Tibial nerve (tissue), 4 donors: Measurements from ENCODE around the gene CFAP61. TPM values are rescaled to one million over a fixed set of nuclear protein-coding genes. Genes with fewer than 3 reads are reported as not detected.

Experiments used
- DNase-seq, 2 donors: peaks; one replicate each; pipeline ENCODE4 v3.0.0-alpha.2; 2019; ENCODE audit warnings: low spot score in 2 of 2
- H3K27ac ChIP-seq, 4 donors: fragments of 200-600 bp; sonication (generic) in 3 of 4; one replicate each; pipeline ENCODE4 v1.5.1; 2017 to 2019; ENCODE audit warnings: mild to moderate bottlenecking in 1 of 4
- H3K27me3 ChIP-seq, 2 donors: fragments of 200-600 bp; sonication (generic) in 1 of 2; one replicate each; pipeline versions ENCODE4 v1.5.1 to v1.6.0; 2017 to 2019
- H3K36me3 ChIP-seq, 3 donors: fragments of 200-600 bp; sonication (generic); one replicate each; pipeline ENCODE4 v1.5.1; 2018 to 2019
- H3K4me1 ChIP-seq, 4 donors: fragments of 200-600 bp; sonication (generic) in 3 of 4; one replicate each; pipeline ENCODE4 v1.5.1; 2017 to 2019
- H3K4me3 ChIP-seq, 4 donors: fragments of 200-600 bp; sonication (generic) in 3 of 4; one replicate each; pipeline ENCODE4 v1.5.1; 2017 to 2019; ENCODE audit warnings: mild to moderate bottlenecking in 1 of 4, moderate library complexity in 1 of 4
- H3K9me3 ChIP-seq, 4 donors: fragments of 200-600 bp; sonication (generic) in 3 of 4; one replicate each; pipeline ENCODE4 v1.5.1; 2017 to 2019
- EP300 ChIP-seq, 2 donors: sonication (generic); formaldehyde crosslinking; IDR thresholded peaks; one replicate each; pipeline ENCODE4 v1.6.1; 2017; ENCODE audit warnings: antibody characterized with exemption in 2 of 2, mild to moderate bottlenecking in 1 of 2
- POLR2A ChIP-seq, 2 donors: fragments of 450-650 bp; IDR thresholded peaks; one replicate each; pipeline ENCODE4 v1.6.1; 2017; ENCODE audit warnings: antibody characterized with exemption in 2 of 2, mild to moderate bottlenecking in 2 of 2, moderate library complexity in 2 of 2
- WGBS, 2 donors: methylation state at CpG; one replicate each; pipeline ENCODE4 v1.1.5; 2018; 5-methylcytosine and 5-hydroxymethylcytosine counted together
- total RNA-seq, 4 donors: library from RNA; depleted of rRNA; stranded (reverse); fragments of >200 nt; gene quantifications; one replicate each; pipeline ENCODE4 v1.1.0, GENCODE V29; 2016
- TF ChIP-seq, protein P1 (sequence below), 5 experiments: fragments of 200-600 bp in 3 of 5; fragments of 450-650 bp in 2 of 5; sonication (generic) in 3 of 5; IDR thresholded peaks; one replicate each; pipeline ENCODE4 v1.5.1; 2016 to 2019; ENCODE audit warnings: antibody characterized with exemption in 5 of 5, mild to moderate bottlenecking in 3 of 5, moderate library complexity in 2 of 5

The CFAP61 gene
- total RNA-seq, 4 donors from 2014 or later = 0.21 to 1.5 (median 0.60) TPM; not detected in 1

GRCh38 chr20:20037960-20038359 is 14.4 kb upstream of the CFAP61 start:
- TF ChIP-seq, protein P1, sequence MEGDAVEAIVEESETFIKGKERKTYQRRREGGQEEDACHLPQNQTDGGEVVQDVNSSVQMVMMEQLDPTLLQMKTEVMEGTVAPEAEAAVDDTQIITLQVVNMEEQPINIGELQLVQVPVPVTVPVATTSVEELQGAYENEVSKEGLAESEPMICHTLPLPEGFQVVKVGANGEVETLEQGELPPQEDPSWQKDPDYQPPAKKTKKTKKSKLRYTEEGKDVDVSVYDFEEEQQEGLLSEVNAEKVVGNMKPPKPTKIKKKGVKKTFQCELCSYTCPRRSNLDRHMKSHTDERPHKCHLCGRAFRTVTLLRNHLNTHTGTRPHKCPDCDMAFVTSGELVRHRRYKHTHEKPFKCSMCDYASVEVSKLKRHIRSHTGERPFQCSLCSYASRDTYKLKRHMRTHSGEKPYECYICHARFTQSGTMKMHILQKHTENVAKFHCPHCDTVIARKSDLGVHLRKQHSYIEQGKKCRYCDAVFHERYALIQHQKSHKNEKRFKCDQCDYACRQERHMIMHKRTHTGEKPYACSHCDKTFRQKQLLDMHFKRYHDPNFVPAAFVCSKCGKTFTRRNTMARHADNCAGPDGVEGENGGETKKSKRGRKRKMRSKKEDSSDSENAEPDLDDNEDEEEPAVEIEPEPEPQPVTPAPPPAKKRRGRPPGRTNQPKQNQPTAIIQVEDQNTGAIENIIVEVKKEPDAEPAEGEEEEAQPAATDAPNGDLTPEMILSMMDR (IDR thresholded peaks at IDR 0.05) = no peak
- no peak for TF ChIP-seq EP300 (IDR thresholded peaks at IDR 0.05)
- TF ChIP-seq POLR2A (IDR thresholded peaks at IDR 0.05) = no peak
- Histone ChIP-seq H3K4me3 (no peak overlapping the region), H3K4me1 (peaks cover 0 to 12% (median 0%) of the 10 kb centered on the region in 4 donors), H3K27ac (no peak overlapping the region), H3K36me3 (peaks cover 3 to 99% (median 47%) of the 10 kb centered on the region in 3 donors), H3K9me3 (no peaks in the 10 kb centered on the region), H3K27me3 (no peaks in the 10 kb centered on the region)
- WGBS, 2 donors = 55 to 57% methylated on average over 5 of the region's 5 CpGs
- no peak for DNase-seq

GRCh38 chr20:20038586-20038985 is 13.7 kb upstream of the CFAP61 start:
- Histone ChIP-seq H3K4me3 (no peak overlapping the region), H3K27ac (no peak overlapping the region), H3K9me3 (no peaks in the 10 kb centered on the region), H3K27me3 (no peaks in the 10 kb centered on the region), H3K36me3 (peaks cover 3 to 100% (median 54%) of the 10 kb centered on the region in 3 donors), H3K4me1 (peaks cover 0 to 12% (median 0%) of the 10 kb centered on the region in 4 donors)
- TF ChIP-seq EP300 (IDR thresholded peaks at IDR 0.05) = no peak
- TF ChIP-seq POLR2A (IDR thresholded peaks at IDR 0.05) = no peak
- TF ChIP-seq, protein P1 (IDR thresholded peaks at IDR 0.05) = no peak
- WGBS, 2 donors = 90 to 93% methylated on average over 6 of the region's 6 CpGs
- DNase-seq = no peak

DNA sequence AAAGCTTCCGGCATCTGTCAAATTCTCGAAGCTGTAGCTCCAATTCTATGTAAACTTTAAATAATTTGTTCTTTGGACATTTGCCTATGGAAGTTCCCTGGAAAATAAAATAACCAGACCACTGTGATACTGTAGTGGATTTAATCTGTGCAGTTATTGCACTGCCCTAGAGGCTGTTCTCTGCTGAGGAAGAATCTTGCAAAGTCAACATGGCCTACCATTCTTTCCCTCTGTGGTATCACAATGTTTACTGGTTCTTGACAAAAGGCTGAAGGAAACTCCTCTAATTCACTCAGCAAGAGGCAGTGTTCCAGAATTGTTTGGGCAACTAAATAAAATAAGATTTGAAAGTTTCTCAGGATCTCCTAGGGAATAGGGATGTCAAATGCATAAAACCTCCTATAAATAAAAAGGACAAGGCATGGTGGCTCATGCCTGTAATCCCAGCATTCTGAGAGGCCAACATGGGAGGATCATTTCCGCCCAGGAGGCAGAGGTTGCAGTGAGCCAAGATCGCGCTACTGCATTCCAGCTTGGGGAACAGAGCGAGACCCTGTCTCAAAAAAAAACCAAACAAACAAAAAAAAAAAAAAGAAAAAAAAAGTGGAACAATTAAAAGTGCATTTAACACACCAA is 12.5 kb upstream of the CFAP61 start:
- no peaks in the 10 kb centered on the region for H3K27me3 ChIP-seq
- no peak overlapping the region for H3K27ac ChIP-seq
- peaks cover 7 to 100% (median 63%) of the 10 kb centered on the region in 3 donors for H3K36me3 ChIP-seq
- TF ChIP-seq, protein P1 (IDR thresholded peaks at IDR 0.05) = no peak
- TF ChIP-seq EP300 (IDR thresholded peaks at IDR 0.05) = no peak
- no peak for TF ChIP-seq POLR2A (IDR thresholded peaks at IDR 0.05)
- H3K4me3 ChIP-seq = no peak overlapping the region
- no peak for DNase-seq
- peaks cover 0 to 12% (median 0%) of the 10 kb centered on the region in 4 donors for H3K4me1 ChIP-seq
- WGBS, 2 donors = 93 to 95% methylated on average over 6 of the region's 6 CpGs
- H3K9me3 ChIP-seq = no peaks in the 10 kb centered on the region

DNA sequence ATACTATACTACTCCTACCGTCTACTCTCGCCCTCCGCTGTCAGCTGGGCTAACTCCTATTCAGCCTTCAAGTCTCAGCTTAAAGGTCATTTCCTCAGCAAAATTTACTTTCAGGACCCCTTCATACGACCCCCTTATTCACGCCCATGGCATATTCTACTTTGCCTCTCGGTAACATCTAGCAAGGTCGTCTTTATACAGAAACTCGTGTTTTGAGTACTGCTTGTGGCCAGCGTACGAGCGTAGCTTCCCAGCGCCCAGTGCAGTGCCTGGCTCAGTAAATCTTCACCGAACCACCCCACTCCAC is 612 bp upstream of the CFAP61 start:
- no peaks in the 10 kb centered on the region for H3K27me3 ChIP-seq
- peak overlapping the region; percentile 46 to 100 (median 77) for H3K4me3 ChIP-seq
- H3K4me1 ChIP-seq = peaks cover 0 to 27% (median 11%) of the 10 kb centered on the region in 4 donors
- no peak for DNase-seq
- 2 to 3% methylated on average over 13 of the region's 13 CpGs for WGBS, 2 donors
- H3K27ac ChIP-seq = peak overlapping the region; percentile 2 to 92 (median 87)
- peaks cover 0 to 37% (median 21%) of the 10 kb centered on the region in 3 donors for H3K36me3 ChIP-seq
- H3K9me3 ChIP-seq = no peaks in the 10 kb centered on the region
- TF ChIP-seq, protein P1 (IDR thresholded peaks at IDR 0.05) = no peak
- TF ChIP-seq POLR2A (IDR thresholded peaks at IDR 0.05) = no peak
- no peak for TF ChIP-seq EP300 (IDR thresholded peaks at IDR 0.05)

DNA sequence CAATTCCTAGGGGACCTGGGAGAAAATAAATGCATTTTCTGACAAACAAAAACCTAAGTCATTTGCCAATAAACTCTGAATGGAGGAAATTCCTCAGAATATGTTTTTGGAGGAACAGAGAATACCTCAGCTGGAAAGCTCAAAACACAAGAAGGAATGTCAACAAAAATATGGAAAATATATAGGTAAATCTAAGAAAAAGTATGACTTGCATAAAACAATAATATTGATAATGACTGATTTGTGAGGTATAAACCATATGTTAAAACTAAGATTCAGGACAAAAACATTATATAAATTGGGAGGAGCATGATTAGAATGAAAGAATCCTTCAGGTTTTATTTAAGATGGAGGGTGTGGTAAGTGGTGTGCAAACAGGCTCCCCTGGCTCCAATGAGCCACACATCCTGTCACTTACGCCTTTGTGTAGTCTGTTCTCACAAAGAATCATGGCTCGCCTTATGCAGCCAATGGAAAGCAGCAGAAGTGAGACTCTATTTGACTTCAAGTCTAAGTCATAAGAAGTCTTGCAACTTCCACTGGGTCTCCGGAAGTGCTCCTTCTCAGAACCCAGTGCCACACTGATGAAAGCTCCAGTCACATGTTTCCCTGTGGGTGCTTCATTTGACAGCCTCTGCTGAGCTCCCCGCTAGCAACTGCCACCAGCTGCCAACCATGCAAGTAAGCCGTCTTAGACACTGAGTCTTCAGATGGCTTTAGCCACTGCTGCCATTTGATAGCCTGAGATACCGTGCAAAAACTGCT is 8.1 kb downstream of the CFAP61 start:
- Histone ChIP-seq H3K36me3 (no peaks in the 10 kb centered on the region), H3K9me3 (no peaks in the 10 kb centered on the region), H3K4me1 (no peaks in the 10 kb centered on the region), H3K4me3 (no peak overlapping the region), H3K27ac (no peak overlapping the region), H3K27me3 (peaks cover 0 to 3% of the 10 kb centered on the region in 2 donors)
- WGBS, 2 donors = 84 to 88% methylated on average over 6 of the region's 6 CpGs
- TF ChIP-seq, protein P1 (IDR thresholded peaks at IDR 0.05) = no peak
- TF ChIP-seq EP300 (IDR thresholded peaks at IDR 0.05) (no peak), POLR2A (IDR thresholded peaks at IDR 0.05) (no peak)
- no peak for DNase-seq
